Progenitor cell of endocrine pancreas (in vitro differentiated cells): ENCODE results near the gene MYH9. TPM values are rescaled to one million over a fixed set of nuclear protein-coding genes. Genes with fewer than 3 reads are reported as not detected.

ENCODE experiments used
- DNase-seq: peaks from one replicate; pipeline ENCODE4 v3.0.0; 2021; ENCODE audit warnings: low spot score; ENCODE audit not compliant: unreplicated experiment
- H3K27ac Mint-ChIP-seq: 2 replicates; pipeline ENCODE4 v1.8.0; 2021; ENCODE audit warnings: mild to moderate bottlenecking, moderate library complexity, mixed read lengths
- H3K27me3 Mint-ChIP-seq: 2 replicates; pipeline ENCODE4 v1.8.0; 2021; ENCODE audit warnings: mixed read lengths
- H3K36me3 Mint-ChIP-seq: 2 replicates; pipeline ENCODE4 v1.8.0; 2022; ENCODE audit warnings: mixed read lengths; ENCODE audit not compliant: insufficient read depth
- H3K4me1 Mint-ChIP-seq: 2 replicates; pipeline ENCODE4 v1.8.0; 2021; ENCODE audit warnings: low read depth, mixed read lengths
- H3K4me3 Mint-ChIP-seq: 2 replicates; pipeline ENCODE4 v1.8.0; 2021; ENCODE audit warnings: low read depth, mild to moderate bottlenecking, moderate library complexity, mixed read lengths
- H3K9me3 Mint-ChIP-seq: 2 replicates; pipeline ENCODE4 v1.8.0; 2021; ENCODE audit warnings: low read depth, mixed read lengths
- microRNA-seq: library from miRNA; unstranded; fragments of <30 nt; microRNA quantifications from one replicate; pipeline ENCODE4 v1.1.0, GENCODE V29; 2020; ENCODE audit warnings: borderline number of aligned reads; ENCODE audit not compliant: unreplicated experiment
- total RNA-seq: library from RNA; stranded (reverse); gene quantifications from 2 replicates; pipeline ENCODE4 v1.2.1, GENCODE V29; 2021
- TF ChIP-seq, protein P1 (sequence below): fragments of 200-600 bp; sonication (generic); IDR thresholded peaks from one replicate; pipeline ENCODE4 v1.5.0; 2021; ENCODE audit warnings: antibody characterized with exemption, mild to moderate bottlenecking; ENCODE audit not compliant: unreplicated experiment

Gene MYH9
- total RNA-seq, 1 donor from 2014 or later, result 299 TPM

DNA sequence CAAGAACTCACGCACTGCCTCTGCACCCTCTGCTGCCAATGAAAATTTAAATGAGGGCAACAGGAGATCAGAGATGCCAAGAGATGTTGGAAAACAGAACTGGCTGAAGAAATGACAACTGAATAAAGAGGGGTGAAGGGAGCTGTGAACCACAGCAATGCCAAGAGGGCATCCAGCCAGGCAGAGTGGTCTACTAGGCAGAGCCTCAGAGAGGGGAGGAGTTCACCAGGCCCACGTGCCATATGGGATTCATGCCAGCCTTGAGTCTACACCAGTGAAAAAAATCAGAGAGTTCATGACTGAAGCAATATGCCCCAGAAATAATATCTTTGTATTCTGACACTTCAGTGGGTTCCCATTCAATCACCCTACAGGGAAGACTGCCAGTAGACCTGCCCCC lies 152.8 kb downstream of the MYH9 start:
- Mint-ChIP-seq H3K27ac (no peak overlapping the region), H3K4me3 (no peak overlapping the region)

GRCh38 chr22:36234213-36234612 lies 153.6 kb downstream of the MYH9 start:
- Mint-ChIP-seq H3K27me3 (no peaks in the 10 kb centered on the region), H3K4me3 (no peak overlapping the region), H3K9me3 (peaks cover 10% of the 10 kb centered on the region), H3K27ac (no peak overlapping the region), H3K4me1 (peaks cover 33% of the 10 kb centered on the region), H3K36me3 (peaks cover 14% of the 10 kb centered on the region)
- DNase-seq, result no peak
- TF ChIP-seq, protein P1, sequence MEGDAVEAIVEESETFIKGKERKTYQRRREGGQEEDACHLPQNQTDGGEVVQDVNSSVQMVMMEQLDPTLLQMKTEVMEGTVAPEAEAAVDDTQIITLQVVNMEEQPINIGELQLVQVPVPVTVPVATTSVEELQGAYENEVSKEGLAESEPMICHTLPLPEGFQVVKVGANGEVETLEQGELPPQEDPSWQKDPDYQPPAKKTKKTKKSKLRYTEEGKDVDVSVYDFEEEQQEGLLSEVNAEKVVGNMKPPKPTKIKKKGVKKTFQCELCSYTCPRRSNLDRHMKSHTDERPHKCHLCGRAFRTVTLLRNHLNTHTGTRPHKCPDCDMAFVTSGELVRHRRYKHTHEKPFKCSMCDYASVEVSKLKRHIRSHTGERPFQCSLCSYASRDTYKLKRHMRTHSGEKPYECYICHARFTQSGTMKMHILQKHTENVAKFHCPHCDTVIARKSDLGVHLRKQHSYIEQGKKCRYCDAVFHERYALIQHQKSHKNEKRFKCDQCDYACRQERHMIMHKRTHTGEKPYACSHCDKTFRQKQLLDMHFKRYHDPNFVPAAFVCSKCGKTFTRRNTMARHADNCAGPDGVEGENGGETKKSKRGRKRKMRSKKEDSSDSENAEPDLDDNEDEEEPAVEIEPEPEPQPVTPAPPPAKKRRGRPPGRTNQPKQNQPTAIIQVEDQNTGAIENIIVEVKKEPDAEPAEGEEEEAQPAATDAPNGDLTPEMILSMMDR, result no peak

More for the DNA sequence above, 152.8 kb downstream of the MYH9 start:
- peaks cover 14% of the 10 kb centered on the region for H3K36me3 Mint-ChIP-seq
- TF ChIP-seq, protein P1, result no peak
- H3K4me1 Mint-ChIP-seq, result peaks cover 31% of the 10 kb centered on the region
- no peak for DNase-seq
- H3K27me3 Mint-ChIP-seq, result no peaks in the 10 kb centered on the region
- H3K9me3 Mint-ChIP-seq, result peaks cover 10% of the 10 kb centered on the region

DNA sequence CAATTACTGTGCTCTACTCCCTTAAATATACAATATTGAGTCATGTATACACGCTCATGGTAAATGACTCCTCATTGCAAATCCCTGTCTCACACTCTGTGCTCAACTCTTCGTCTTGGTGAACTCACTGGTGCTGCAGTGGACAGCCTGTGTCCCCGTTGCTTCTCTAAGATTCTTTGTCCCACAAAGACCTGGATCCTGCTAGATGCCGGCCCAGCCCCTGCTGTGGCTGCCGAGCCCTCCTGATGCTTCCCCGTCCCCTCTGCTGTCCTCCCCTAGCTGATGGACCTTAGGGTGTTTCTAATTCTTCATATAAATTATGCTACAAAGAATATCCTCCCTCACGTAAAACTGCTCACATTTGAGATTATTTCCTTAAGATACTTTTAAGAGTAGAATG lies 154.0 kb downstream of the MYH9 start:
- Mint-ChIP-seq H3K4me1 (peaks cover 32% of the 10 kb centered on the region), H3K27ac (no peak overlapping the region), H3K36me3 (peaks cover 14% of the 10 kb centered on the region), H3K9me3 (peaks cover 10% of the 10 kb centered on the region), H3K4me3 (no peak overlapping the region), H3K27me3 (no peaks in the 10 kb centered on the region)
- DNase-seq, result no peak
- TF ChIP-seq, protein P1, result no peak

GRCh38 chr22:36232715-36233401 lies 154.9 kb downstream of the MYH9 start:
- Mint-ChIP-seq H3K36me3 (peaks cover 17% of the 10 kb centered on the region), H3K4me3 (no peak overlapping the region), H3K27ac (no peak overlapping the region), H3K27me3 (no peaks in the 10 kb centered on the region), H3K4me1 (peaks cover 27% of the 10 kb centered on the region), H3K9me3 (peaks cover 10% of the 10 kb centered on the region)
- TF ChIP-seq, protein P1, result no peak
- DNase-seq, result no peak

Small RNAs within 50 kb of the gene (microRNA-seq; reads per million reads assigned to microRNA genes)
- gene MIR6819, result 4.8 reads per million

Other genes with a start within 250 kb of the MYH9 start
- gene APOL3, start 227.2 kb downstream of the MYH9 start, total RNA-seq, result not detected in 2 replicates
- gene APOL4, start 186.2 kb downstream of the MYH9 start, total RNA-seq, result not detected in 2 replicates
- gene APOL2, start 148.4 kb downstream of the MYH9 start, total RNA-seq, result 18.8 and 19.3 TPM in 2 replicates
- 0.12 TPM in 1 of 2 replicates, not detected in the other for gene APOL1, start 134.8 kb downstream of the MYH9 start, total RNA-seq
- 55.0 and 59.6 TPM in 2 replicates for gene TXN2, start 93.7 kb upstream of the MYH9 start, total RNA-seq
- 22.7 and 23.5 TPM in 2 replicates for gene FOXRED2, start 119.1 kb upstream of the MYH9 start, total RNA-seq
- 164 and 179 TPM in 2 replicates for gene EIF3D, start 141.2 kb upstream of the MYH9 start, total RNA-seq